Effector CD4-positive, alpha-beta T cell (primary cell): ENCODE measurements around the gene PLCXD1.
"Not testable (repeated sequence)": the region's sequence is repeated elsewhere in the genome, so short reads cannot be mapped to it uniquely, and the experiment has no call there.

Source experiments
- DNase-seq: peaks from one replicate; pipeline ENCODE4 v3.0.0-alpha.2; 2020

The PLCXD1 gene

DNA sequence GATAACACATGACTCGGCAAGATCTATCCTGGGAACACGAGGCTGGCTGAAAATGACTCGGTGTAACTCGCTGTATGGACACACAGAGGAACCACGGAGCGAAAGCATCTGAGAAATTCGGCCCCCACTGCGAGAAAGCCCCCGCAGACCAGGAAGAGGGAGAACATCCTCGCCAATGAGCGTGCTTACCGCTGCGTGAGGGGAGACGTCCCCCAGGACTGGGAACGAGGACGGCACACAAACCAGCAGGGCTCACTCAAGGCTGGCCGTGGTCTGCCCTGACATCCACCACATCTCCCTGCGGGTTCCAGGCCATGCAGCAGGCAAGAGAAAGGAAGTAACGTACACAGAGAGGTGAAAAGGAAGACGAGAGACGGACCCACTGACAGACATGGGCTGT is 55.0 kb downstream of the PLCXD1 start:
- DNase-seq: no peak

DNA sequence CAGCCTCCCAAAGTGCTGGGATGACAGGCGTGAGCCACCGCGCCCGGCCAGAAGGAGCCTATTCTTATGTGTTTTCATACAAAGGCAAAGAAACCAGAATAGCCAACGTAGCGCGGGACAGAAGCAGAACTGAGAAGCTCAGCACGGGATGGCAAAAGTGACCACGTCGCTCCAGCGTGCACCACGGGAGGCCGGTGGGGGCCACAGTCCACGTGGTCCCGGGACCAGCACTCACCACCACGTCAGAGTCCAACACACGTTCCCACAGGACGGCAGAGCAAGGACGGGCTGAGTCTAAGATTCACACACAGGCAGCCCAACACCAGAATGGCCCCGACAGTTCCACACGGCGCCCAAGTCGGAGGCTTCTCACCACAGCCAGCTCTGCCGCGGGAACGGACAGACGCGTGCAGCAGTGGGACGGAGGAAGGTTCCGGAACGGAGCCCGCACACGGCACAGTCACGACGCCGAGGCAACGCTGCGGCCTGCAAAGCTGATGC is 56.2 kb downstream of the PLCXD1 start:
- no peak for DNase-seq

DNA sequence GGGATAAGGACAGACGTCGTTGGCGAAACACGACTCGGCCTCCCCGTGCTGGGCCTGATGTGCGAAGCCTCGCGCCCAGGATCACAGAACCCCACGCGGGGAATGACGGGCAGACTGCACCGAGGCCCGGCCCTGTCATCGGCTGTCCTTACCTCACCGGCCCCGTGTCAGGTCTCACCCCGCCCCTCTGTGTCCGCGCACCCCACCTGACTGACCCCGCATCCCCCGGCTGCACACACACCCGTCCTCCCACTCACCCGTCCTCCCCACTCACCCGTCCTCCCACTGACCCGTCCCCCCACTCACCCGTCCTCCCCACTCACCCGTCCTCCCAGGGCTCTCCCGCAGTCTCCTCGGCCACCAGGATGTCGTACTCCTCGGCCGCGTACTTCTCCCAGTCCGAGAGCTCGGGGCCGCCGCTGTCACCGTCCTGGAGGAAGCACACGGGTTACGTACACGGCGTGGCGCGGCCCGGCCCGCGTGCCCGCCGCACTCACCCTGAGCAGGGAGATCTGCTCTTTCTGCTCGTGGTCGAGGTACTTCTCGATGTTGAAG is 57.2 kb downstream of the PLCXD1 start:
- no peak for DNase-seq

DNA sequence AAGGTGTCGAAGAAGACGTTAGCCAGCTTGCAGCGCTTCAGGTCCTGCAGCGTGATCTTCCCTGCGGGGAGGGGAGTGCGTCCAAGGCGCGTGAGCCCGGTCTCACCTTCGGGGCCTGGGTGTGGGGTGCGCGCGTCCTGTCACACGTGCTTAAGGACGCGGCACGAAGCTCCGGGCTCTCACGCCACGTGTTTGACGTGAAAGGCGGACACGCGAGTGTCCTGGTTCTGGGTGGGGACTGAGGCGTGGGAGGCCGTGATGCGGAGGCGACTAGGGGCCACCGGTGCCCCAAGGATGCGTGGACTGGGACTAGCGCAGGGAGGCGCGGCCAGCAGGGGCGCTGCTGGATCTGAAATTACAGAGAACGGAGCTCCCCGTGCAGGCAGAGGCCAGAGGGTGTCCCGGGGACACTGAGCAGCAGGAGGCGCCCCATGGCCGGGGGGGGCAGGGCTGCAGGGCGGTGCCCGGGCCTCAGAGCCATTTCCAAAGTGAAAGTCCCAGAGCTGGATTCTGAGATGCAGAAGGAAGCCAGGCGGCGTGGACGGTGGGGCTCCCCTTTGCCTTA is 57.7 kb downstream of the PLCXD1 start:
- no peak for DNase-seq

DNA sequence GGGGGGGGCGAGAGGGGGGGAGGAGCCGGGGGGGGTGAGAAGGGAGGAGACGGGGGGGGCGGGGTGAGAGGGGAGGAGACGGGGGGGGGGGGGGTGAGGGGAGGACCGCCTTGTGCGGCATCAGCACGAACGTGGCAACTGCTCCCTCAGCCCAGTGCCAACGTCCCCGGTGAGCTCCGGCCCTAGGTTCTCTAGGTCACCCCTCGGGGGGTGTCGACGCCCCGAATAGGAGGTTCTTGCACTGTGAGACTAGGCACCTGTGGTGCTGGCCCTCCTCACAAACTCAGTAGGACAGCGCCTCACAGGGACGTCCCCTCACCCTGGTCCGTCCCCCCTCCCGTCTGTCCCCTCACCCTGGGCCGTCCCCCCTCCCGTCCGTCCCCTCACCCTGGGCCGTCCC is 58.9 kb downstream of the PLCXD1 start:
- no peak for DNase-seq

DNA sequence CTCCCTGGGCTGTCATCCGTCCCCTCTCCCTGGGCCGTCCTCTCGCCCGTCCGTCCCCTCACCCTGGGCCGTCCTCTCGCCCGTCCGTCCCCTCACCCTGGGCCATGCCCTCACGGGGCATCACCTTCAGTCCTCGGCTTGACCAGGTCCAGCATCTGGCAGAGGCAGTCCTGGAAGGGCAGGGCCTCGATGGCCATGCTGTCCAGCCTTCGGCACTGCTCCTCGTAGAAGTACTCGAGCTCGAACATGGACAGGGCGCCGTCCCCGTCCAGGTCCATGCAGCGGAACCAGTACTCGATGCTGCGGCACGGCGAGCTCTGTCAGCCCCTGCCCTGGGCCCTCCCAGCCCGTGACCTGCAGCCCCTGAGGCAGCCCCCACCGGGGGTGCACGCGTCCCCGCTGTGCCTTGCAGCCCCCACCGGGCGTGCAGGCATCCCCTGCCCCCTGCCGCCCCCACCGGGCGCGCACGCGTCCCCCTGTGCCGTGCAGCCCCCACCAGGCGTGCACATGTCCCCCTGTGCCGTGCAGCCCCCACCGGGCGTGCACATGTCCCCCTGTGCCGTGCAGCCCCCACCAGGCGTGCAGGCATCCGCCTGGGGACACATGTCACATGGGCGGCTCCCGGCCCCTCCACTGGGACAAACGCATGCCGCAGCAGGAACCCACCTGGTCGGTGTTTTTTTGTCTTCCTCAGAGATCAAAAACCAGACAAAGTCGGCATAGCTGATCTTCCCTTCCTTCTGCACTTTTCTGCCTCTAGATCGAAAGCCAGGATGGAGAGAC is 59.7 kb downstream of the PLCXD1 start:
- no peak for DNase-seq

DNA sequence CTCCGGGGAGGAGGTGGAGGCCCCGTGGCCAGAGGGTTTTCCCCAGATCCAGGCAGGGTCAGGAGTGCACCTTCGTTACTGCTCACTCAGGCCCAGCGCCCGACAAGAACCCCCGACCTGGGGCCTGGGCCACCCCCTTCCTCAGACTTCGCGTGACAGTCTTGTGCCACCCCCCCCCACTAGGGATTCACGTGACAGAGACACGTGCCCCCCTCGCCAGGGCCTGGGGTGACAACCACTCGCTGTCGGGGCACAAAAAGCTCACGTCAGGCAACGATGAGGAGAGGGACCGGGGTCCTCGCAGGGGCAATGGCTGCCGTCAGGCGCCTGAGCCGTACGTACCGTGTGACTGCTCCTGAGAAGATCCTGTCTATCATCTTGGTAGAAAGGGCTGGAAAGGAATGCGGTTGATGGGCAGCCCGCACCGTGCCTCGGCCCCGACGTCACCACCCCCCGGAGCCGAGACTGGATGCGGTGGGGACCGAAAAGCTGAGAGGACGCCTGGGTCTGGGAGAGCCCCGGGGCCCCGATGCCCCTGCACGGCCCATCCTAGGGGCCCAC is 60.4 kb downstream of the PLCXD1 start:
- no peak for DNase-seq

DNA sequence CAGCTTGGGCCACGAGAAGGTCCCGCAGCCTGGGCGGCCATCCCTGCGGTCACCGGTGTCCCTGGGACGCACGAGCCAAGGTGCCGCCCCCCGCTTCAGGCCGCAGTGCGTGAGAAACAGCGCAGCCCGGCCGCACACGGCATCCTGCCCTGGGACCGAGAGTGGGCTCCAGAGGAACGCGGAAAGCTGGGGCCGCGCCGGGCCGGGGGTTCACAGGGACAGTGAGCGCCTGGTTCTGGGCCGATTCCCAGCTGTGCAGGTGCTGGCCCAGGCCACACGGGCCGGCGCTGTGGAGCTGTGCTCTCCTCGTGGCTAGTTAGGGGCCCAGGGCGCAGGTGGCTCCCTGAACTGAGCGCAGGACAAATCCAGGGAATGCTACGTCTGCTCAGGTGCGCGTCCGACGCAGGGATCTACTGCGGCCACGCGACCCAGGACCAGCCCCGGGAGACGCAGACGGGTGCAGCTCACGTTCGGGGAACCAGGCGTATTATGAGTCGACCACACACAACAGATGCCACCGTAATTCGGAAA is 63.3 kb downstream of the PLCXD1 start:
- no peak for DNase-seq

DNA sequence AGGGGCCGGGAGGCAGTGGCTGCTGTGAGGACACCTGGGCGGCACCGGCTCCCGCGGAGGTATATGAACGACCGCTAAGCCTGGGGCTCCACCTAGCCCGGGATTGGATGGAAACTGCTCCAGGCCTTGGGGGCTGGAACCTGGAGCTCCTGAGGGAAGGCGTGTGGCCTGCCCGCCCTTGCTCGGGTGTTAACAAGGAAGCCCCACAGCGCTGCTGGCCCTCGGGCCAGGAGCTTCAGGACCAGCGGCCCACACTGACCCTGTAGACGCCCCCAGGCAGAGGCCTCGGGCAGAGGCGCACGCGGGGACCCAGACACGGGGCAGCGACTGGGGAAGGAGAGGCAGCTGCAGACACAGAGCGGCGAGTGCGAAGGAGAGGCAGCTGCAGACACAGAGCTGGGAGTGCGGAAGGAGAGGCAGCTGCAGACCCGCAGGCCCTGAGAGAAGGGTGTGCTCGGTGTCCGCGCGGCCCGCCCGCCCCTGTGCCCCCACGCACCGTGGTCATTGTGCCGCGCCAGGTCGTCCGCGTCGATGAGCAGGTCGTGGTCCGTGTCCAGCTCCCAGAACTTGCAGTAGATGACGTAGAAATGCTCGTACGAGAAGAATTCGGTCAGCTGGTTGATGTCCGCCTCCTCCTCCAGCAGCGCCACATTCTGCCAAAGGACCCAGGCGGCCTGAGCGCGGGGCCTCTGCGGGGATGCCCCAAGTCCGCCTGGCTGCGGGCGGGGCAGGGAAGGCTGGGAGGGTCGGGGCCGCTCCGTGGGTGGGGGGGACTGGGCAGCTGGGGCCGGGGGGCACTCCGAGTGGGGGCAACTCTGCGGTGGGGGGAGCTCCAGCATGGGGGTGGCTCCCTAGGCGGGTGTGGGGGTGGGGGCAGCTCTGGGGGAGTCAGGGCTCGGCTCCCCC is 64.1 kb downstream of the PLCXD1 start:
- DNase-seq: no peak

DNA sequence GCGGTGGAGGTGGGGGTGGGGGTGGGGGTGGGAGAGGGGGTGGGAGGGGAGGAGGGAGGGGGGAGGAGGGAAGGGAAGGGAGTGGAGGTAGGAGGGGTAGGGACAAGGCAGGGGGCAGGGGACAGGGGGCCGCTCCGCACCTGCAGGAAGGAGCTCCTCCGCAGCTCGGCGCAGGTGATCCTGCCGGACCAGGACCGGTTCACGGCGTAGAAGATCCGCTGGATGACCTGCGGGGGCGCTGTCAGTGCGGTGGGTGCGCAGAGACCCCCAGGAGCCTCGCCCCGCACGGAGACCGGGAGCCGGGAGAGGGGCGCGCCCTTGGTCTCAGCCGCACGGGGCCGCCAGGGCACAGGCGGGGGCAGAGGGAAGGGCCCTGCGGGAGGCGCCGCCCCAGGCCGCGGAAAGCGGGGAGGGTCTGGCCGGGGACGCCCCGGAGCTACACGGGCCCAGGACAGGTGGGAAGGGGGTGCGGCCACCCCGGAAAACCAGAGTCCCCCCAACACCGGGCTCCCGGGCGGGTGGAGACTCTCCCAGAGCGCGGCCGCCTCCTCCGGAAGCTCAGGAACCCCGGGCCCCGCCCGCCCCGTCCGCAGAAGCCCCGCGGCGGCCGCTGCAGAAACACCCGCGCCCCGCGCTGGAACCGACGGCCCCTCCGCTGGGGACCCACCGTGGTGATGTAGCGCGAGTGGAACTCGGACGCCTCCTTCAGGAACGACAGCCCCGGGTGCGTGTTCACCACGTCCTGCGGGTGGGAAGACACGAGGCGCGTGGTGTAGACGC is 65.0 kb downstream of the PLCXD1 start:
- DNase-seq: no peak

DNA sequence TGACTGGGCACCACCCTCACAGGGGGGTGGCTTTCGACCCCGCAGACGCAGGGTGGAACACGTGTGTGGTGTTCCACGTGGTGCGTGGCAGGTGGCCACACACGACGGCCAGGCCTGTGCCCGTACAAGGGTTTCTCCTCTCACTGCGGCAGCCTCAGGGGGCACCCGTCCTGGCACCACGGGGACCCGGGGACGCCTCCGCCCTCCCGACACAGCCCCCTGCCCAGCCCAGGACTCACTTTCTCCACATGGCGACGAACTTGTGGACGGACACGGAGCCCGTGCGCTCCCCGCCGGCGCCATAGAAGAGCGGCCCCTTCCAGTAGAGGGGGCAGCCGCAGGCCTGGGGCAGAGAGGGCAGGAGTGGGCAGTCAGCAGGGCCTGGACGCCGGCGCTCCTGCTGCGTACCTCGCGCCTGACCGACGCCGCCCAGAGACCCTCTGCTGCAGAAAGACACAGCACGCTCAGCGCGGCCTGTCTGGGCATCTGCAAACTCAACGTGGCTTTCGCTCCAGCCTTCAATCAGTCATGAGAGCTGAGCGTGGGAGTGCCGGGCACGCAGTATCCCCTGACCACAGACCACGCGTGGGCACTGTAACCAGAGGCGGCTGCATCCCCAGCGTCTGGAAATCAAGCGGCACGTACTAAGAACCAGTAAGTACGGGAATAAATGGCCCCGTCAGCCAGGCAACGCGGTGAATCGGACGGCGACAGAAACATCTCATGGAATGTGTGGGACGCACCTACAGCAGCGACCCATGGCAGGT is 66.4 kb downstream of the PLCXD1 start:
- DNase-seq: no peak

DNA sequence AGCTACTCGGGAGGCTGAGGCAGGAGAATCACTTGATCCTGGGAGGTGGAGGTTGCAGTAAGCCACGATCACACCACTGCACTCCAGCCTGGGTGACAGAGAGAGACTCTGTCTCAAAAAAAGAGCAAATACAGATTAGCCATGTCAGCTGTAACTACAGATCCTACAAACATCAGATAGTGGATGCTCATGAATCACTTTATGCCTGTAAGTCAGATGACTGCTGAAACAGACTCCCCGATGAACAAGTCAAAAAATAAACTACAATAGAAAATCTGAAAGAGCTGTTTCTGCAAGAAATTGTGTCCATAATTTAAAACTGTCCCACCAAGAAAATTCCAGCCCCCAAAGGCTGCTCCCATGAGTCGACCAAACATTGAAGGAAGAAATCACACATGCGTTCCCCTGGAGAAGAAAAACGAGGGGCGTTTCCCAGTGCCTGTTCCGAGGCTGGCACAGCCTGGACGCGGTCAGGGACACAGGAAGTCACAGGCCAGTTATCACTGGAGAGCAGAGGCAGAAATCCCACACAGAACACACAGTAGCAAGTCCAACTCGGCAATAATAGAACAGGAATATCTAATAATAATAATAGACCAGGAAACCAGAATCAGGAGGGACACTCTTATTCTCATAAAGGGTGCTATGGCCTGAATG is 67.4 kb downstream of the PLCXD1 start:
- no peak for DNase-seq

DNA sequence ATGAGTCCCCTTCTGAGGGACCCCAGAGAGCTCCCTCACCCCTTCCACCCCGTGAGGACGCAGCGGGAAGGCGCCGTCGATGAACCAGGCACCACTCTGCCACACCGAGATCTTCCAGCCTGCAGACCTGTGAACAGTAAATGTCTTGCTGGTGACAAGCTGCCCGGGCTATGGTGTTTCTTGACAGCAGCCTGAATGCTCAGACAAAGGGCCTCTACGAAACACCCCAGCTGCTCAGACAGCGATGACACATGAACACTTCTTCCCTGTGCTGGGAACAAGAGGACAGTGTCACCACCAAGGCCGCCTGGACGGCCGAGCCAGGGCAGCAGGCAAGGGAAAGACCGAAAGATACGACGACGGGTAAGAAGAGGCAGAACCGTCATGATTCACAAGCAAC is 68.0 kb downstream of the PLCXD1 start:
- no peak for DNase-seq

DNA sequence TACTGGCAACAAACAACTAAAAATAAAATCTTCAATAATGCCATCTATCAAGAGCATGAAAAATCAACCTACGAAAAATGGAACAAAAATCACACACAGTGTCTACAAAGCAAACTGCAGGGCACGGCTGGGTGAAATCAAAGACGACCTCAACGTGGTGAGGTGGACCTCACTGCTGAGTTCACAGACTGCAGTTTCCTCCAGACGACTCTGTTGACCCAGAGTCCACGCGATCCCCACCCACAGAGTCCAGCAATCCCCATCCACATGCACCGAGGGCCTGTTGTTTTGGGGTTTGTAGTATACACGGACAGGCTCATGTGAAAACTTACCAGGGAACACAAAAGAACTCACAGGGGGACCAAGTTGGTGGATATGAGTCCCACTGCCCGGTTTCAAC is 68.5 kb downstream of the PLCXD1 start:
- DNase-seq: no peak

DNA sequence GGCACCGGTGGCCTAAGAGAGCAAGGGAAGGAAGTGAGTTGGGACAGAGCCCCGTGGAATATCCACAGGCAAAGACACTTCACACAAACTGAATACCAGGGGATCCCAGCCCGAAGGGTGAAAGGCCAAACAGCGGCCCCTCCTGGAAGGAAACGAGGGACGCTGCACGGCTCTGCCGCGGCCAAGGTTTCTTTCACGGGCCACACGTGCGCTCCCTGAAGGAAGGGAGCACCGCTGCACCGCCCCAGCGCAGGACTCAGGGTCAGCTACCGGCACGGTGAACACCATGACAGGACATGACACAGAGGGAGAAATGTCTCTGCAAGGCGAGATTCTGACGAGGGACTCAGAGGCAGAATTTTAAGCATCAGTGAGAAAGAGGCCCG is 69.0 kb downstream of the PLCXD1 start:
- no peak for DNase-seq

DNA sequence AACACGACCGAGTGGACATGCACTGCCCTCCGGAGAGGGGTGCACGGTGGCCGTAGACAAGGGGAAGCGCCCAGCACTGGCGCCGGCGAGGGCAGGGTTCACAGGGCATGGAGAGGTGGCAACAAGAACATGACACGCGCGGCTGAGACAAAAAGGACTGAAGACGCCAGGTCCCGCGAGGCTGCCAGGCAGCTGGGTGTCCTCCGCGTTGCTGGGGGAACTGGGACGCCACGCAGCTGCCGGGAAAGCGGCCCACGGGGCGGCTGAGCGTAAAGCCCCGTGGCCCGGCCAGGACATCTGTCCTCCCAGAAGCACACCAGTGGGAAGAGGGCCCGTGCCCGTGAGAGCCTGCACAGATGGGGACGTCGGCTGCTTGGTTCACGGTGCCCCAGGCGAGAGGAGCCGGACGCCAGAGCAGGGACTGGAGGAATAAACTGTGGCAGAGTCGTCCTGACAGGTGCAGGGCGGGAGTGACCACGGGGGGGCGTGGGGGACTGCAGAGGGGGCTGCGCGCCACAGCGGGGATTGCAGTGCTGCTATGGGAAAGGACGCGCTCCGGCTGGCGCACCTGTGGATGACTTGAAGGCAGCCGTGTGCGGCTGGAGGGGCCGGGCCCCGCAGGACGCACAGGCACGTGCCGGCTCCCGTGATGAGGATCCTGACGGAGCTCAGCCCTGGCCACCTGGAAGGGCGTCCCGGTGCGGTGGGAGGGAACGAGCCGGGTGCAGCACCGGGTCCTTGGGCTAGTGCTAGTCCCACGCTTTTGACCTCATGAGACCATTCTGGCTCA is 69.5 kb downstream of the PLCXD1 start:
- no peak for DNase-seq

DNA sequence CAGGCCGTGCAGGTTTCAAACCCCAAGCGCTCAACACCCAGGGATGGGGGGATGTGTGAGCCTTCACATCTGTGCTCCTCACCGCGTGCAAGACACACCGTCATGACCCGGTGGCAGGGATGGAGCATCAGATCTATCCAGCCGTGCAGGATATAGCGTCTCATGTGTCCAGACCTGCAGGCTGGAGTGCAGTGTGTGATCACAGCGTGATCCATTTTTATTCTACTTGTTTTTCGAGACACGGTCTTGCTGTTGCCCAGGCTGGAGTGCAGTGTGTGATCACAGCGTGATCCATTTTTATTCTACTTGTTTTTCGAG is 70.1 kb downstream of the PLCXD1 start:
- DNase-seq: not testable (repeated sequence)

DNA sequence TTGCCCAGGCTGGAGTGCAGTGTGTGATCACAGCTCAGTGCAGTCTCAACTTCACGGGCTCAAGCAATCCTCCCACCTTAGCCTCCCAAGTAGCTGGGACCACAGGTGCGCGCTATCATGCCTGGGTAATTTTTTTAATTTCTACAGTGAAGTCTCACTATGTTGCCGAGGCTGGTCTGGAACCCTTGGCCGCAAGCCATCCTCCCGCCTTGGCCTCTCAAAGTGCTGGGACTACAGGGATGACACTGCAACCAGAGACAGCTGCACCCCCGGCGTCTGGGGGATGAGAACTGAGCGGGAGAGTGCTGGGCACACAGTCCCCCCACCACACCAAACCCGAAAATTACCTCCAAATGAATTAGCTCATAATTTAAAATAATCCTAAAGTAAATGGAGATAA is 70.6 kb downstream of the PLCXD1 start:
- no peak for DNase-seq

DNA sequence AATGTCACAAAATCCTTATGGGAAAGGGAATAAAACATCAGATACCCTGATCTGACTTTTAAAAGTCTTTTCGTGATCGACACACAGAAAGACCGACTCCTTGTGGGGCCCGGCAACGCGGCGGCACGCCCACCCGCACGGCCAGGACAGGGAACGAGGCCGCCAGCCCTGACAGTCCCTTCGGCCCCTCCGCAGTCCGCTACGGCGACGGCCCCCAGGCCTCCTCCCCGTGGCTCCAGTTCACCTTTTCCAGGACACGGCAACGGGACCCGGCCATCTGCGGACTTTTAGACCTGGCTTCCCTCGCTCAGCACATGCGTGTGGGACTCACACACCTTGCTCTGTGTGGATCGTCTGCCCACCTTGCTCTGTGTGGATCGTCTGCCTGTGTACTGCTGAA is 71.0 kb downstream of the PLCXD1 start:
- DNase-seq: no peak
